H1 (cell line): ENCODE results near the gene MFSD6L. TPM values are rescaled to one million over a fixed set of nuclear protein-coding genes. Genes with fewer than 3 reads are reported as not detected.

Experiments used
- CTCF ChIP-seq, 3 experiments: IDR thresholded peaks; 1 replicate in 2 of 3; 2 replicates in 1 of 3; pipeline versions ENCODE4 v1.5.1 to v1.6.1; 2011; ENCODE audit warnings: low read length in 3 of 3, mild to moderate bottlenecking in 3 of 3, inconsistent platforms in 2 of 3, low read depth in 1 of 3, moderate library complexity in 1 of 3; ENCODE audit not compliant: insufficient read depth in 1 of 3; ENCODE audit errors: control extremely low read depth in 1 of 3
- EZH2 ChIP-seq: fragments of 200-600 bp; sonication (generic); IDR thresholded peaks from 2 replicates; pipeline ENCODE4 v1.7.1; 2012; ENCODE audit warnings: low read depth, mild to moderate bottlenecking, moderate library complexity, low read length, inconsistent platforms; ENCODE audit not compliant: severe bottlenecking
- HDAC2 ChIP-seq, 2 experiments: fragments of 300-600 bp in 1 of 2; sonication (generic) in 1 of 2; IDR thresholded peaks; 2 replicates each; pipeline ENCODE4 v1.6.1; 2011 to 2012; ENCODE audit warnings: low read depth in 2 of 2, low read length in 2 of 2, mild to moderate bottlenecking in 2 of 2, moderate library complexity in 2 of 2, borderline replicate concordance in 1 of 2, inconsistent platforms in 1 of 2
- KDM1A ChIP-seq: fragments of 200-600, 300-600 bp; sonication (generic); IDR thresholded peaks from 2 replicates; pipeline ENCODE4 v1.7.1; 2016; ENCODE audit warnings: mild to moderate bottlenecking, low read length, borderline replicate concordance
- KDM5A ChIP-seq: fragments of 200-600 bp; IDR thresholded peaks from 2 replicates; pipeline ENCODE4 v1.7.1; 2012; ENCODE audit warnings: mild to moderate bottlenecking, low read length, inconsistent platforms, mixed read lengths
- RAD21 ChIP-seq, 2 experiments: IDR thresholded peaks in 1 of 2; conservative IDR thresholded peaks in 1 of 2; 2 replicates each; pipeline ENCODE4 v1.6.1; 2011; ENCODE audit warnings: low read depth in 2 of 2, low read length in 2 of 2, improper control_type of control experiment in 1 of 2, inconsistent platforms in 1 of 2, mild to moderate bottlenecking in 1 of 2, moderate library complexity in 1 of 2
- RXRA ChIP-seq: IDR thresholded peaks from 2 replicates; pipeline ENCODE4 v1.6.1; 2011; ENCODE audit warnings: low read depth, mild to moderate bottlenecking, low read length, moderate library complexity; ENCODE audit not compliant: insufficient read depth
- SIX5 ChIP-seq: IDR thresholded peaks from 2 replicates; pipeline ENCODE4 v1.6.1; 2011; ENCODE audit warnings: mild to moderate bottlenecking, low read depth, low read length
- TEAD4 ChIP-seq: IDR thresholded peaks from 2 replicates; pipeline ENCODE4 v1.6.1; 2012; ENCODE audit warnings: low read depth, low read length, inconsistent platforms, mixed read lengths
- polyA plus RNA-seq, 7 experiments: library from polyadenylated mRNA; depleted of rRNA in 3 of 7; stranded (reverse) in 5 of 7; unstranded in 2 of 7; fragments of >200 nt in 5 of 7; fragments of 200-250 nt in 2 of 7; gene quantifications; 1 replicate in 5 of 7; 2 replicates in 1 of 7; 4 replicates in 1 of 7; pipeline versions ENCODE4 v1.2.1 to v1.2.3, GENCODE V29; 2011 to 2013; ENCODE audit warnings: missing spikeins in 2 of 7, mixed read lengths in 2 of 7
- total RNA-seq: library from RNA; stranded (reverse); fragmentation: NEBNext Ultra II Directional; extraction: Animal tissue kit (Norgen Biotek cat#: 25700); gene quantifications from 2 replicates; pipeline ENCODE4 v1.2.1, GENCODE V29; 2021
- TF ChIP-seq, protein P1 (sequence below): IDR thresholded peaks from 2 replicates; pipeline ENCODE4 v1.6.1; 2012; ENCODE audit warnings: inconsistent platforms

MFSD6L gene
- total and polyA plus RNA-seq, 2 of the 8 experiments (the other 6 are each of a cell fraction or from before 2014, with no cell fraction given), result 2.6 to 2.7 TPM

GRCh38 chr17:8803531-8804420 is 4.6 kb upstream of the MFSD6L start (continued):
- TF ChIP-seq RAD21 (IDR thresholded peaks at IDR 0.05 in 1 of 2, conservative IDR thresholded peaks at IDR 0.05 in 1 of 2; ENCODE audit: low read depth in 2 of 2, low read length in 2 of 2), result peak; percentile 64 to 74
- TF ChIP-seq, protein P1, sequence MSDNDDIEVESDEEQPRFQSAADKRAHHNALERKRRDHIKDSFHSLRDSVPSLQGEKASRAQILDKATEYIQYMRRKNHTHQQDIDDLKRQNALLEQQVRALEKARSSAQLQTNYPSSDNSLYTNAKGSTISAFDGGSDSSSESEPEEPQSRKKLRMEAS, result peak; percentile 49; the same call in 1 of the 2 replicates
- 0 out of 2 replicates have a peak, but pooled peaks have one; percentile 38 for TF ChIP-seq TEAD4
- no peak for TF ChIP-seq KDM5A
- no peak for TF ChIP-seq KDM1A
- TF ChIP-seq RXRA, result no peak
- no peak for TF ChIP-seq SIX5
- peak; percentile 39 to 68 (median 62) for TF ChIP-seq CTCF (IDR thresholded peaks at IDR 0.05; ENCODE audit: control extremely low read depth in 1 of 3, insufficient read depth in 1 of 3, low read depth in 1 of 3, low read length in 3 of 3)
- TF ChIP-seq HDAC2 (IDR thresholded peaks at IDR 0.05; ENCODE audit: borderline replicate concordance in 1 of 2, low read depth in 2 of 2, low read length in 2 of 2), result no peak
- no peak for TF ChIP-seq EZH2
- TF ChIP-seq, all 59 proteins: peak for 4
